Activated CD8-positive, alpha-beta T cell treated with anti-CD3 and anti-CD28 coated beads for 36 hours (primary cell): ENCODE data around the gene L3MBTL2. TPM values are rescaled to one million over a fixed set of nuclear protein-coding genes. Genes with fewer than 3 reads are reported as not detected.

ENCODE experiments used
- ATAC-seq: fragments of 200-7000 bp; cut with Tn5 transposase; one replicate; pipeline ENCODE4 v1.10.0; 2021; ENCODE audit warnings: mild to moderate bottlenecking, moderate library complexity
- CTCF ChIA-PET: fragments of 350-600 bp; sonication (Branson Sonifier 250); formaldehyde crosslinking; loops from one replicate; lab custom pipeline; 2021; ENCODE audit warnings: antibody characterized with exemption; lab: Charles Lee
- POLR2A ChIA-PET: fragments of 350-600 bp; sonication (Branson Sonifier 250); formaldehyde crosslinking; loops from one replicate; lab custom pipeline; 2021; ENCODE audit warnings: antibody characterized with exemption; lab: Charles Lee
- DNase-seq: peaks from one replicate; pipeline ENCODE4 v3.0.0-alpha.2; 2020
- H3K27ac Mint-ChIP-seq: one replicate; pipeline ENCODE4 v1.8.0; 2021; ENCODE audit warnings: mild to moderate bottlenecking, mixed read lengths
- H3K27me3 Mint-ChIP-seq: one replicate; pipeline ENCODE4 v1.8.0; 2021; ENCODE audit warnings: mixed read lengths
- H3K36me3 Mint-ChIP-seq: one replicate; pipeline ENCODE4 v1.8.0; 2021; ENCODE audit warnings: low read depth, mixed read lengths
- H3K4me1 Mint-ChIP-seq: one replicate; pipeline ENCODE4 v1.8.0; 2021; ENCODE audit warnings: low read depth, mixed read lengths
- H3K4me3 Mint-ChIP-seq: one replicate; pipeline ENCODE4 v1.8.0; 2021; ENCODE audit warnings: mild to moderate bottlenecking, moderate library complexity, mixed read lengths
- H3K9me3 Mint-ChIP-seq: one replicate; pipeline ENCODE4 v1.8.0; 2021; ENCODE audit warnings: mixed read lengths
- intact Hi-C: fragments of 100-400 bp; cut with micrococcal nuclease; formaldehyde crosslinking; loops from one replicate; pipeline ENCODE4 v1.10.0; 2022
- total RNA-seq, 2 experiments: library from RNA; stranded (reverse); gene quantifications; one replicate each; pipeline ENCODE4 v1.2.3, GENCODE V29; 2021
- TF ChIP-seq, protein P1 (sequence below): fragments of 200-600 bp; IDR thresholded peaks from one replicate; pipeline ENCODE4 v1.8.0; 2022; ENCODE audit warnings: antibody characterized with exemption, mild to moderate bottlenecking

L3MBTL2 gene
- total RNA-seq, 2 experiments from 2014 or later, result 25.6 to 28.3 TPM

GRCh38 chr22:41239443-41240128 lies 34.5 kb downstream of the L3MBTL2 start:
- Mint-ChIP-seq H3K4me3 (no peak overlapping the region), H3K9me3 (no peaks in the 10 kb centered on the region), H3K36me3 (peaks cover 1% of the 10 kb centered on the region), H3K27me3 (no peaks in the 10 kb centered on the region), H3K27ac (no peak overlapping the region), H3K4me1 (peaks cover 7% of the 10 kb centered on the region)
- ATAC-seq, result no peak
- CTCF ChIA-PET, result no interaction called here
- TF ChIP-seq, protein P1, sequence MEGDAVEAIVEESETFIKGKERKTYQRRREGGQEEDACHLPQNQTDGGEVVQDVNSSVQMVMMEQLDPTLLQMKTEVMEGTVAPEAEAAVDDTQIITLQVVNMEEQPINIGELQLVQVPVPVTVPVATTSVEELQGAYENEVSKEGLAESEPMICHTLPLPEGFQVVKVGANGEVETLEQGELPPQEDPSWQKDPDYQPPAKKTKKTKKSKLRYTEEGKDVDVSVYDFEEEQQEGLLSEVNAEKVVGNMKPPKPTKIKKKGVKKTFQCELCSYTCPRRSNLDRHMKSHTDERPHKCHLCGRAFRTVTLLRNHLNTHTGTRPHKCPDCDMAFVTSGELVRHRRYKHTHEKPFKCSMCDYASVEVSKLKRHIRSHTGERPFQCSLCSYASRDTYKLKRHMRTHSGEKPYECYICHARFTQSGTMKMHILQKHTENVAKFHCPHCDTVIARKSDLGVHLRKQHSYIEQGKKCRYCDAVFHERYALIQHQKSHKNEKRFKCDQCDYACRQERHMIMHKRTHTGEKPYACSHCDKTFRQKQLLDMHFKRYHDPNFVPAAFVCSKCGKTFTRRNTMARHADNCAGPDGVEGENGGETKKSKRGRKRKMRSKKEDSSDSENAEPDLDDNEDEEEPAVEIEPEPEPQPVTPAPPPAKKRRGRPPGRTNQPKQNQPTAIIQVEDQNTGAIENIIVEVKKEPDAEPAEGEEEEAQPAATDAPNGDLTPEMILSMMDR, result no peak
- DNase-seq, result no peak
- intact Hi-C loops, result loop anchor here (10.0 kb wide), 1 partner anchor 315 kb away; no protein-coding TSS in a partner anchor
- POLR2A ChIA-PET, result interaction anchor here (0.9 to 2.6 kb wide), 4 partner anchors 9 to 17 kb away, joined by 3 to 8 read pairs (median 4); no protein-coding TSS in a partner anchor

DNA sequence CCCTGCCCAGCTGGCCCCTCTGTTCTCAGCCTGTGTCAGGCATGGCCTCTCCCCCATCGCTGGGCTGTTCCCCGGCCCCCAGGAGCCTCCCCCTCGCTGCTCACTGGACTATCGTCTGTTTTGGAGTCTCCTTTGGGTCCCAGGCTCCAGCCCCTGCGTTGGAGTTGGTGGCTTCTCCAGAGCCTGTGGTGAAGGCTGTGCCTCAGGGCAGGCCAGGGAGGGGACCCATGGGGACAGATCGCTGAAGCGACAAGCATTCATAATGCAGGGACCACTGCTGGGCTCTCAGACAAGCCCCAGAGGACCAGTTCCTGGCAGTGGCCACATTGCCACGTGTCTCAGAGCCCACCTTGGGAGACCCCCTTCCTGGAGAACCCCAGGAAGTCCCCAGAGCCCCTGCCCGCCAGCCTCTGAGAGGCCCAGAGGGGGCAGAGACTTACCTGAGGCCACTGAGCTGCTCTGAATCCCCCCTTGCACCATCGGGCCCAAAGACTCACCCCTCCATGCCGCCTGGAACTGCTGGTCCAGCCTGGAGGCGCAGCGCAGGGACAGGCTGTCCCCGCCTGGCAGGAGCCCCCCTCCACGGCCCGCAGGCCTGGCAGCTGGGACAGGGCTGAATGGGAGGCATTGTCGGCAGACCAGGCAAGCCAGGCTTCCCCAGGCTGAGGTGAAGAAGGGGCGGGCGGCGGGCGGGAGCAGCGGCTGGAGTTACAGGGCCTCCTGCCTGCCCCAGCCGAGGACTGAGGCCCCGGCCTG lies 35.4 kb downstream of the L3MBTL2 start, which contains the start of gene CHADL:
Gene CHADL (minus strand): TSS at position 555 of the 756 bp plus-strand sequence. CDS start 50 bp downstream, at position 505.
- peaks cover 4% of the 10 kb centered on the region for H3K36me3 Mint-ChIP-seq
- ChIA-PET POLR2A (interaction anchor here (0.9 to 2.6 kb wide), 3 partner anchors 10 to 16 kb away, joined by 3 to 6 read pairs (median 3); no protein-coding TSS in a partner anchor), CTCF (interaction anchor here (1.9 kb wide), 1 partner anchor 9 kb away, joined by 3 read pairs; no protein-coding TSS in a partner anchor)
- H3K27me3 Mint-ChIP-seq, result no peaks in the 10 kb centered on the region
- TF ChIP-seq, protein P1, result no peak
- no peak within 1 kb of the TSS for H3K4me3 Mint-ChIP-seq
- no peak for DNase-seq
- H3K27ac Mint-ChIP-seq, result no peak within 1 kb of the TSS
- intact Hi-C loops, result no loop called here
- H3K9me3 Mint-ChIP-seq, result no peaks in the 10 kb centered on the region
- no peak for ATAC-seq
- H3K4me1 Mint-ChIP-seq, result peaks cover 7% of the 10 kb centered on the region

GRCh38 chr22:41241133-41241676 lies 36.1 kb downstream of the L3MBTL2 start:
- POLR2A ChIA-PET, result interaction anchor here (0.7 to 2.6 kb wide), 2 partner anchors 12 to 16 kb away, joined by 3 to 6 read pairs; no protein-coding TSS in a partner anchor
- CTCF ChIA-PET, result interaction anchor here (1.9 kb wide), 1 partner anchor 10 kb away, joined by 3 read pairs; no protein-coding TSS in a partner anchor
- DNase-seq, result no peak
- TF ChIP-seq, protein P1, result no peak
- Mint-ChIP-seq H3K27me3 (no peaks in the 10 kb centered on the region), H3K9me3 (no peaks in the 10 kb centered on the region), H3K36me3 (peaks cover 7% of the 10 kb centered on the region), H3K27ac (no peak overlapping the region), H3K4me1 (peaks cover 7% of the 10 kb centered on the region), H3K4me3 (no peak overlapping the region)
- ATAC-seq, result no peak
- intact Hi-C loops, result no loop called here

GRCh38 chr22:41242396-41243117 lies 37.4 kb downstream of the L3MBTL2 start:
- Mint-ChIP-seq H3K4me3 (no peak overlapping the region), H3K27ac (no peak overlapping the region), H3K36me3 (peaks cover 8% of the 10 kb centered on the region), H3K4me1 (no peaks in the 10 kb centered on the region), H3K27me3 (no peaks in the 10 kb centered on the region), H3K9me3 (no peaks in the 10 kb centered on the region)
- no peak for ATAC-seq
- CTCF ChIA-PET, result interaction anchor here (1.9 kb wide), 1 partner anchor 11 kb away, joined by 3 read pairs; no protein-coding TSS in a partner anchor
- DNase-seq, result no peak
- POLR2A ChIA-PET, result interaction anchor here (1.2 to 1.7 kb wide), 2 partner anchors 11 to 15 kb away, joined by 3 to 4 read pairs; no protein-coding TSS in a partner anchor
- intact Hi-C loops, result no loop called here
- TF ChIP-seq, protein P1, result no peak
